ENCODE measurements around the gene ANKS1B. TPM values are rescaled to one million over a fixed set of nuclear protein-coding genes. Genes with fewer than 3 reads are reported as not detected.

The ANKS1B gene
- total and polyA plus RNA-seq, 7 donors: 1.0 to 57.3 (median 30.1) TPM; not detected in 1

GRCh38 chr12:98909746-98910145 lies 1075.0 kb downstream of the ANKS1B start:
- DNase-seq: no peak
- no peak for TF ChIP-seq EP300 (IDR thresholded peaks at IDR 0.05)
- no peak for TF ChIP-seq POLR2A (IDR thresholded peaks at IDR 0.05)
- TF ChIP-seq POLR2AphosphoS5 (IDR thresholded peaks at IDR 0.05): no peak
- no peak for TF ChIP-seq CTCF (IDR thresholded peaks at IDR 0.05)
- Histone ChIP-seq H3K27ac (no peak overlapping the region), H3K27me3 (no peaks in the 10 kb centered on the region), H3K36me3 (no peaks in the 10 kb centered on the region), H3K4me3 (no peak overlapping the region), H3K9me3 (no peaks in the 10 kb centered on the region), H3K4me1 (no peaks in the 10 kb centered on the region)
- WGBS, 2 donors: 15 to 21% methylated on average over 2 of the region's 2 CpGs
- intact Hi-C loops (cut with DNase I): no loop called here

- Histone ChIP-seq H3K9me3 (no peaks in the 10 kb centered on the region), H3K36me3 (no peaks in the 10 kb centered on the region), H3K27ac (no peak overlapping the region), H3K27me3 (no peaks in the 10 kb centered on the region), H3K4me1 (no peaks in the 10 kb centered on the region), H3K4me3 (no peak overlapping the region)
- TF ChIP-seq EP300 (IDR thresholded peaks at IDR 0.05): no peak
- no peak for TF ChIP-seq CTCF (IDR thresholded peaks at IDR 0.05)
- TF ChIP-seq POLR2A (IDR thresholded peaks at IDR 0.05): no peak
- no peak for TF ChIP-seq POLR2AphosphoS5 (IDR thresholded peaks at IDR 0.05)
- intact Hi-C loops (cut with DNase I): no loop called here
- no peak for DNase-seq
- WGBS, 2 donors: 71 to 80% methylated on average over 6 of the region's 6 CpGs
These were observed 1075.9 kb downstream of the ANKS1B start for GRCh38 chr12:98908866-98909265.

- DNase-seq: no peak
- Histone ChIP-seq H3K27ac (no peak overlapping the region), H3K27me3 (no peaks in the 10 kb centered on the region), H3K4me1 (no peaks in the 10 kb centered on the region), H3K36me3 (no peaks in the 10 kb centered on the region), H3K4me3 (no peak overlapping the region), H3K9me3 (no peaks in the 10 kb centered on the region)
- intact Hi-C loops (cut with DNase I): loop anchor here (2.0 kb wide), 1 partner anchor 49 kb away; no protein-coding TSS in a partner anchor
- TF ChIP-seq POLR2AphosphoS5 (IDR thresholded peaks at IDR 0.05) (no peak), POLR2A (IDR thresholded peaks at IDR 0.05) (no peak), CTCF (IDR thresholded peaks at IDR 0.05) (no peak)
These were observed 1080.9 kb downstream of the ANKS1B start for GRCh38 chr12:98903875-98904274.

- H3K4me1 ChIP-seq: no peaks in the 10 kb centered on the region
- H3K27me3 ChIP-seq: peaks cover 0 to 14% (median 6%) of the 10 kb centered on the region in 3 donors
- intact Hi-C loops (cut with DNase I): no loop called here
- no peak overlapping the region for H3K4me3 ChIP-seq
- DNase-seq: no peak
- H3K36me3 ChIP-seq: no peaks in the 10 kb centered on the region
- TF ChIP-seq POLR2A (IDR thresholded peaks at IDR 0.05): no peak
- no peak for TF ChIP-seq EP300 (IDR thresholded peaks at IDR 0.05)
- no peak for TF ChIP-seq CTCF (IDR thresholded peaks at IDR 0.05)
- TF ChIP-seq POLR2AphosphoS5 (IDR thresholded peaks at IDR 0.05): no peak
- 36 to 37% methylated on average over 2 of the region's 2 CpGs for whole genome bisulfite sequencing, 2 donors
- H3K9me3 ChIP-seq: no peaks in the 10 kb centered on the region
- H3K27ac ChIP-seq: no peak overlapping the region
These were observed 1083.5 kb downstream of the ANKS1B start for GRCh38 chr12:98901189-98901588.

GRCh38 chr12:98896938-98897337 lies 1087.8 kb downstream of the ANKS1B start:
- Histone ChIP-seq H3K9me3 (no peaks in the 10 kb centered on the region), H3K27me3 (peaks cover 4 to 50% (median 22%) of the 10 kb centered on the region in 3 donors), H3K4me3 (no peak overlapping the region), H3K27ac (no peak overlapping the region), H3K36me3 (no peaks in the 10 kb centered on the region), H3K4me1 (peaks cover 0 to 17% (median 11%) of the 10 kb centered on the region in 4 donors)
- TF ChIP-seq POLR2A (IDR thresholded peaks at IDR 0.05) (no peak), EP300 (IDR thresholded peaks at IDR 0.05) (no peak), POLR2AphosphoS5 (IDR thresholded peaks at IDR 0.05) (no peak), CTCF (IDR thresholded peaks at IDR 0.05) (no peak)
- no peak for DNase-seq
- WGBS, 2 donors: 12 to 25% methylated on average over 3 of the region's 3 CpGs
- intact Hi-C loops (cut with DNase I): no loop called here
